ENCODE measurements around the gene CUL9.
A peak's percentile ranks its signal among the peaks of the same experiment; 100 is the strongest.
"Not testable (repeated sequence)": the region's sequence is repeated elsewhere in the genome, so short reads cannot be mapped to it uniquely, and the experiment has no call there.

Gene CUL9

DNA sequence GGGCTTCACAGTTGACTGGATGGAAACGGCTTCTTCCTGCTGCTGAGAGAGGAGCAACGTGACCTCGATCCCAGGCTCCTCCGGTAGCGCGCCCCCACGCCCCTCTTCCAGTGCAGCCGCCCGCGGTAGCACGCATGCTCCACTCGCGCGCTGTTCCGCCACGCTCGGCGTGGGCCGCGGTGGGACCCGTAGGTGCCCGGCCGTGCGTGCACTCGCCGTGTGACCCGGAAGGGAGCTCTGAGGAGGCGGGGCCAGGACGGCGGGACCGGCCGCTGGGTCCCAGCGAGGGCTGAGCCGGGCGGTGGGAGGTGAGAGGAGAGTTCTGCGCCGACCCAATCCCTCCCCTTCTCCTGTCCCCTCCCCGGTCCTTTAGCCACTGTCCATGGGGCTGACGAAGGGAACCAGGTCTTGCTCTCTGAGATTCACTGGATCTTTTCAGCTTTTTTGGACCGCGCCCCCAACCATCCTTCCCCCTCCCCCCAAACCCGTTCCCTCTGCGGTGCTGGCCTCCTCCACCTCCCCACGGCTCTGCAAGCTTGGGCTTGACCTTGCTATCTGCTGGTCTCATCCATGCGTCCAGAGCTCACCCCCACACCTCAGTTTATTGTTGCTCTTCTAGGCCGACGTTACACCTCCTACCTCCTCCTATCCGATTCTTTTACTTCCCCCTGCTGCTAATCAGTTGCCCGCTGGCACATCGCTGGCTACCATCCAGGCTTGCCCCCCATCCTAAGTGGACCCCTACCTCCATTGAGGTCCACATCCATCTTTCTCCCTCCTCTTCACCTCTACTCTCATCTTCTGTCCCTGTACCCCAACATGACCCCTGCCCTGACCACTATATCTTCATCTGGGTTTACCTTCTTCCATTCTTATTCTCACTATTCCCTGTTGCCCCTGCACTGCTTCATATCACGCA is at the start of gene CUL9:
TSS of gene CUL9 (plus strand) at position 255 of the 919 bp plus-strand sequence. CDS start 2,115 bp downstream, outside the sequence.
- DNase-seq = peak; percentile 87
- ATAC-seq = peak; percentile 95

DNA sequence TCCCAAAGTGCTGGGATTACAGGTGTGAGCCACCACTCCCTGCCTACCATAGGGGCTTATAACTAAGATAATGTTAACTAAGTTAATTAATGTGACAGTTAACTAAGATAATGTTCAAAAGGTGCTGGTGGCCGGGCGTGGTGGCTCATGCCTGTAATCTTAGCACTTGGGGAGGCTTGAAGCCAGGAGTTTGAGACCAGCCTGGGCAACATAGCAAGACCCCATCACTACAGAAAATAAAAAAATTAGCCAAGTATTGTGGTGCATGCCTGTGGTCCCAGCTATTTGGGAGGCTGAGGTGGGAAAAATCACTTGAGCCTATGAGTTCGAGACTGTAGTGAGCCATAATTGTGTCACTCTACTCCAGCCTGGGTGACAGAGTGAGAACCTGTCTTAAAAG is 43.7 kb upstream of the CUL9 start:
- DNase-seq (no peak), ATAC-seq (no peak)

DNA sequence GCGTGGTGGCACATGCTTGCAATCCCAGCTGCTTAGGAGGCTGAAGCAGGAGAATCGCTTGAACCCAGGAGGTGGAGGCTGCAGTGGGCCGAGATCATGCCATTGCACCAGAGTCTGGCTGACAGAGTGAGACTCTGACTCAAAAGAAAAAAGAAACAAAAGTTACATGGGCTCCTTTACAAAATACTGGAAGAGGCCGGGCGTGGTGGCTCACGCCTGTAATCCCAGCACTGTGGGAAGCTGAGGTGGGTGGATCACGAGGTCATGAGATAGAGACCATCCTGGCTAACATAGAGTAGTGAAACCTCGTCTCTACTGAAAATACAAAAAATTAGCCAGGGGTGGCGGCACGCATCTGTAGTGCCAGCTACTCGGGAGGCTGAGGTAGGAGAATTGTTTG is 42.0 kb upstream of the CUL9 start:
- ATAC-seq, DNase-seq: not testable (repeated sequence)

DNA sequence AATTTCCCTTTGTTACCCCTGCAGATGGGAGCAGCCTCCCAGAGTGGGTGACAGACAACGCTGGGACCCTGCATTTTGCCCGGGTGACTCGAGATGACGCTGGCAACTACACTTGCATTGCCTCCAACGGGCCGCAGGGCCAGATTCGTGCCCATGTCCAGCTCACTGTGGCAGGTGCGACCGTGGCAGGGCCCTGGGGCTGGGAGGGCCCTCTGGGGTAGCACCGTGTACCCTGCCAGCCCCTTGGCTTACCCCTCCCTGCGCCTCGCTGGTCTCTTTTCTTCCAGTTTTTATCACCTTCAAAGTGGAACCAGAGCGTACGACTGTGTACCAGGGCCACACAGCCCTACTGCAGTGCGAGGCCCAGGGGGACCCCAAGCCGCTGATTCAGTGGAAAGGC is 40.4 kb upstream of the CUL9 start:
- DNase-seq (no peak), ATAC-seq (no peak)

DNA sequence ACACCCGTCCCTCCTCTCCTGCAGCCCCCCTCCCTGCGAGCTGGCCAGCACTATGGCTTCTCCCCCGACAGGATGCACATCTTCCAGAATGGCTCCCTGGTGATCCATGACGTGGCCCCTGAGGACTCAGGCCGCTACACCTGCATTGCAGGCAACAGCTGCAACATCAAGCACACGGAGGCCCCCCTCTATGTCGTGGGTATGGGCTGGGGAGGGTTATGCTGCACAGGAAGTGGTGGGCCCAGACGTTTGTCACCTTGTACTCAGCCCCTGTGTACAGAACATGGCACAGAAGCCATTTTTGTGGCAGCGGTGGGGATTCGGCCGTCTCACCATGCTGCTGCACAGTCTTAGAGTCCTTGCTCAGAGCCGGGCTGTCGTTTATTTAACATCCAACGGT is 39.9 kb upstream of the CUL9 start:
- peak; percentile 33 for DNase-seq
- ATAC-seq = peak; percentile 39

DNA sequence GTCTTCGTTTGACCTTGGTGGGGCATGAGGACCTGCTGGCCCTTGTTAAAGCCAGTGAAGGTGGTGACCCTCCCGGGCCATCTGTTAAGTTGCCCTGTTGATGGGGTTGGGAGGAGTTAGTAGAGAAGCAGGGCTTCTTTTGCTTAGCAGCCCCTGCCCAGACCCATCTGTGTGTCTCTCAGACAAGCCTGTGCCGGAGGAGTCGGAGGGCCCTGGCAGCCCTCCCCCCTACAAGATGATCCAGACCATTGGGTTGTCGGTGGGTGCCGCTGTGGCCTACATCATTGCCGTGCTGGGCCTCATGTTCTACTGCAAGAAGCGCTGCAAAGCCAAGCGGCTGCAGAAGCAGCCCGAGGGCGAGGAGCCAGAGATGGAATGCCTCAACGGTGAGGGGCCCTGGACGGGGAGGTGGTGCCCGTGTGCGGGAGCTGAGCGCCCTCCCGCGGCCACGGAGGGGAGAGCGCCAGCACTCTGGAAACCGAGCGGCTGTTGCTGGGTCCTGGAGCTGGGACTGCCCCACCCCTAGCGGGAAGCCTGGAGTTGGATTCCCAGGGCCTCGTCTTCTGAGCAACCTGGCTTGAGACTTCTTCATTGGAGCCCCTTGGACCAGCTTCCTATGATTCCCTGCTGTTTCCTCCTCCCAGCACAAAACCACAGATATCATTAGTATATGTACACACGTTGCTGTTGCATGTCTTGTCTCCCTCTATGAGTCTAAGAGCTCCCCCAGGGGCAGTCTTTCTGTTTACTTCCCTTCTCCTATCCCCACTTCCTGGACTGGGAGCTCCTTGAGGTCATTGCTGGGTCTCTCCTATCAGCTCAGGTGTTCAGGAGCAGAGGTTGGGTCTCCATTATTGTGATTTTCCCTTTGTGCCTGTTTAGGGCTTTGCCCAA is 38.5 kb upstream of the CUL9 start:
- ATAC-seq (peak; percentile 94), DNase-seq (peak; percentile 86)

DNA sequence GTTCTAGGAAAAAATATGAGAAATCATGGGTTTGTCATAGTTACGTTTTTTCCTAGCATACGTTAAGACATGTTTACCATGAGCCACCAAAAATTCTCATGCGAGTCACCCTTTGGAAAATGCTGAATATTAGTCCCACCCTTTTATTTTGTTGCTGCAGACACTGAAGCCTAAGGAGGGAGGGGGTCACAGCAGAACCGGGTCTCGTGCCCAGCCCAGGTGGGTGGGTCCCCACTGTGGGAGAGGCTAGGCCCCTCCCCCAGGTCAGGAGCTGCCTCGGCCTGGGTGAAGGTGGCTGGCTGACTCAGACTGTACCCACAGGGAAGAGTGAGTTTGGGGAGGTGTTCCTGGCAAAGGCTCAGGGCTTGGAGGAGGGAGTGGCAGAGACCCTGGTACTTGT is 37.1 kb upstream of the CUL9 start:
- ATAC-seq (no peak), DNase-seq (no peak)

DNA sequence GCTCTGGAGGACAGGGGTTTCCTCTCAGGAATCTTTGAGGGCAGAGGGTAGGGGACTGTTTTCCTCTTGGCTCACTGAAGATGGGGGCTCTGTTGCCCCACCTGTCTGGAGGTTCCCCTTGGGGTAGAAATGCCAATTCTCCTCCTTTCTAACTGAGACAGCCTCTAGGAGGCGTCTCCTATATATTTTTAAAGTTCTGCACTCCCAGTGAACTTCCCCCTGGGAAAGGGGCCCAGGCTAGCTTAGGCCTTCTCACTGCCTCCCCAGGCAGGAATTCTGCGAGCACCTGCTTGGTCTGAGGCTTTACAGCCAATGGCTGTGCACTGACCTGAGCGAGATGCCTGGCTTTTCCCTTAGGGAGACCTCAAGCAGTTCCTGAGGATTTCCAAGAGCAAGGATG is 35.7 kb upstream of the CUL9 start:
- DNase-seq (no peak), ATAC-seq (no peak)

DNA sequence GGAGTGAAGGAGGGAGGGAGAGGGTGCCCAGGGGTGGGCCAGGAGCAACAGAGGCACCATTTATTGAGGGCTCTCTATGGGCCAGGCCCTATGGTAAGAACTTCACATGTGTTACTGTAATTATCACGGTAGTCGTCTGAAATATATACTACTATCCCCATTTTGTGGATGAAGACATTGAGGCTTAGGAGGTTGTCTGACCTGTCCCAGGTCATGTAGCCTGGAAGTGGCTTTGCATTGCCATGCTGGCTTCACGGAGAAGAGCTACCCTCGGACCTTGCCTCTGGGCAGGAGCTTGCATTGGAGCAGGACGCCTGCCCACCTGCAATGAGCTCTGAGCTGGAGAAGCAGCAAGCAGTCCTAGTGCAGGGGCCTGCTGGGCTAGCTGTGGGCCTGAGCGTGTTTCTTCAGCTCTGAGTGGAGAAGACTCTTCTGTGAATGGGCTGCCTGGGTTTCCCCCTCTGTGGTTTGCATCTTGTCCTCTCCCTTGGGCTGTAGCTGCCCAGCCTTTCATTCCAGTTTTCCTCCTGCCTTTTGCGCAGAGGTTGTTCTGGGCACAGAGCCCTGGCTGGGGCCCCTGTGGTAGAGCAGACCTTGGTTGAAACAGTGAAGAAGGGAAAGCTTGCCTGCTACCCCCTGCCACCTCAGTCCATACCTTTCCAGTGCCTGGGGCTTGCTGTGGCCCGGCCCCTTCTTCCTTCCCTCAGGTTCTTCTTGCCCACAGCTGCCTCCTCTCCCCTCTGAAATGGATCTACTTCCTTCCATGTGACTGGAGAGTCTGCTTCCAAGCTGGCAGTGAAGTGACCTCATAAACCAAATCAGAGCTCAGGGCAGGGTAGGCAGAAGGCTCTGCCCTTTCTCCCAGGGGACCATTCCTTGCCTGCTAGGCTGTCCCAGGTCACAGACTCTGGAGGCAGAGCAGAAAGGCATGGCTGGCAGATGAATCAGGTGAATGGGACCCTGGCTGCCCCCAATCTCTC is 35.0 kb upstream of the CUL9 start:
- ATAC-seq = no peak
- no peak for DNase-seq

DNA sequence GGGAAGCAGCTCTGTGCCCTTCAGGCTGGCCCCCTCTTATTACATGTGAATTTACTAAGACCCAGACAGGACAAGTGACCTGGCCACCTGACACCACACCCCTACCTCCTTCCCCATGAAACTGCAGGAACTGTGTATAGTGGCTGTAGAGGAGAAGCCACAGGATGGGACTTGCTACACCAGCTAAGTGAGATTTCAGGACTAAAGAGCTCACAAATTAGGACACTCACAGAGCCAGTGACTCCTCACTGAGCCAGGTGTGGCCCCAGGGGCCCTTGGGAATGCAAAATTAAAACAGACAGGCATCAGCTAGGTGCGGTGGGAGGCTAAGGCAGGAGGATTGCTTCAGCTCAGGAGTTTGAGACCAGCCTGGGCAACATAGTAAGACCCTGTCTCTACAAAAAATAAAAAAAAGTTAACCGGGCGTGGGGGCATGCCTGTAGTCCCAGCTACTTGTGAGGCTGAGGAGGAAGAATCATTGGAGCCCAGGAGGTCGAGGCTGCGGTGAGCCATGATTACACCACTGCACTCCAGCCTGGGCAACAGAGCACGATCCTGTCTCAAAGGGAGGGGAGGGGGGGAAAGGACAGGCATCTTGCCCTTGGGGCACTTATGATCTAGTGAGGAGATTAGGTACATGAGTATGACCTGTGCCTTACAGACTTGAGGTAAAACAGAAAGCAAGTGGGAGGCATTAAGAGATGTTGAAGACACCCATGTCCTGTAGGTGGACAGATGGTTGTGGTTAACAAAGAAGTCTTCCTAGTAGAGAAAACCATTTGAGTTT is 34.1 kb upstream of the CUL9 start:
- no peak for DNase-seq
- no peak for ATAC-seq

DNA sequence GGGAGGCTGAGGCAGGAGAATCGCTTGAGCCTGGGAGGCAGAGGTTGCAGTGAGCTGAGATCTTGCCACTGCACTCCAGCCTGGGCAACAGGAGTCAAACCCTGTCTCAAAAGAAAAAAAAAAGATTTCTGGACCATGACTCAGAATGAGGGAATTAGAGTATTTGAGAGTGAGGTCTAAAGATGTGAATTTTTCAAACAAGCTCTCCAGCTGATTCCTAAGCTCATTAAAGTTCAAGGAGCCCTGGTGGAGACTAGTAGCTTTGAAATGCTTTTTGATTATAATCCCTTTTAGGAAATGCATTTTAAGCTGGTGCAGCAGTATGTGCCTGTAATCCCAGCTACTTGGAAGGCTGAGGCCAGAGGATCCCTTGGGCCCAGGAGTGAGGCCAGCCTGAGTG is 32.7 kb upstream of the CUL9 start:
- DNase-seq = no peak
- ATAC-seq = no peak

DNA sequence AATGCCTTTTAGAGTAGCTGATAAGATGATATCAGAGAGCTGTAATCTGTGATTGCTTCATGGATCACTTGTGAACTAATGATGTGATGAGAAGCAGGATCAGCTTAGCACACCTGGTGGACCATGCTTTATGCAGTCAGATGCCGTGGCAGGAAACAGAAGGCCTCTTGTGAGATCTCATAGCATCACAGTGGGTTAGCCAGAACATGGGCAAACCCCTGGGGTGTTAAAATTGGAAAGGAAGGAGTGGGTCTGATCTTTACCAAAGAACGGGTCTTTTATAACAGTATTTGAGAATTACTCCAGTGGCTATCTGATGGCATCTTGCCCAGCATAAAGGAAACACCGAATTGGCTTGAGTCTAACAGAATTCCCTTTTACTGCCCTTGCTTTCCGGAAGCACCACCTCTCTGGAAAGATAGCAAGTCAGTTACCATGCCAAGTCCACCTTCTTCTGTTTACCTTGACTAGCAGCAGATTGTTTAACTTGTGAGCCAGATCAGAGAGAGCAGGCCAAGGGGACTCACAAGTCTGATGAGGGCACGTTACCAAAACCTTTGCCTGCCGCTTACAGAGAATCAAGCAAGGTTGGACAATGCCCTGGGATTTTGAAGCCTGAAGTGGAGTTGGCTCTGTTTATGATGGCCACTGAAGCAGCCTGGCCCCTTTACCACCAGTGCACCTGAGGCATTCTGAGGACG is 31.8 kb upstream of the CUL9 start:
- no peak for ATAC-seq
- DNase-seq = no peak

DNA sequence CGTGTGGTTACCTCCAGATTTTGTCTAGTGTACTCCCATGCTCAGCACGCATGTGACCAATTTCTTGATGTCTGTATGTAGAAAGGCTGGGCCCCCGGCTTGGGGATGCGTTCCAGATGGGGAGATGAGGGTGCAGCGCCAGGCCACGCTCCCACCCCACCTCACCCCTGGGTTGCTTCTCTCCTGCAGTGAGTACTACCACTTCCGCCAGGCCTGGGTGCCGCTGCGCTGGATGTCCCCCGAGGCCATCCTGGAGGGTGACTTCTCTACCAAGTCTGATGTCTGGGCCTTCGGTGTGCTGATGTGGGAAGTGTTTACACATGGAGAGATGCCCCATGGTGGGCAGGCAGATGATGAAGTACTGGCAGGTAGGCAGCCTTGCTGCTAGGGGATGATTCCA is 22.4 kb upstream of the CUL9 start:
- ATAC-seq = no peak

DNA sequence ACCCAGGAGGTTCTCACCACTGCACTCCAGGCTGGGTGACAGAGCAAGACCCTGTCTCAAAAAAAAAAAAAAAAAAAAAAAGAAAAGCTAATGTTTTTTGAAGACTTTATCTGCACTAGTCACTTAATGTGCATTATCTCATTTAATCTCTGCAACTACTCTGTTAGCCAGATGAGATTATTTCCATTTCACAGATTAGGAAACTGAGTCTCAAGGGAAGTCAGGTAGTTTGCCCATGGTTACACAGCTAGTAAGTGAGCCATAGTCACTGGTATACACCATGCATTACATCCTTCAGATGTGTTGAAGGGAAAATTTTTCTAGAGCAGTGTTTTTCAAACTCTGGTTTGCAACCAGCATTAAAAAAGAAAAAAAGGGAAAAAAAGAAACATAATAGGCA is 18.1 kb upstream of the CUL9 start:
- DNase-seq (no peak), ATAC-seq (no peak)

More for the DNA sequence above, 22.4 kb upstream of the CUL9 start:
- no peak for DNase-seq

DNA sequence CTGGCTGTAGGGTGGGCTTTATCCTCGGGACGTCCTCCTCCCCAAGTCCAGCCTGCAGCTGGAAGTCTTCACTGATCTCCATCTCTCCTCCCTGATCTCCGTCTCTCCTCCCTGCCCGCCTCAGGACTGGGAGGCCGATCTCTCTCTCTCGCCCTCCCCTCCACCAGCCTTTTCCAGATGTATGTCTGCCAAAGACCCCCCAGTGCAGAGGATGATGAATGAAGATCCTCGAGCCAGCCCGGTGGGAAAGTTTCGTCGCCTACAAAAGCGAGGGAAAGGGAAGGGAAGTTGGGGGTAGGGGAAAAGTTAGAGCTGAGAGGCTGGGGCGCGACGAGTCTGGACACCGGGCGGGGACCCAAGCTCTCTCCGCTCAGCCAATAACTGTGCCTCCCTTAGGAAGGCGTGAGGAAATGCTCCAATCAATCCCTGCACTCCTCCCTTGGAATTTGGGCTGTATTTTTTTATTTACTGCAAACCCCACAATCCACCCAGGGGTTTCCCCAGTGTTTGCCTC is 11.5 kb upstream of the CUL9 start:
- DNase-seq (no peak), ATAC-seq (no peak)

DNA sequence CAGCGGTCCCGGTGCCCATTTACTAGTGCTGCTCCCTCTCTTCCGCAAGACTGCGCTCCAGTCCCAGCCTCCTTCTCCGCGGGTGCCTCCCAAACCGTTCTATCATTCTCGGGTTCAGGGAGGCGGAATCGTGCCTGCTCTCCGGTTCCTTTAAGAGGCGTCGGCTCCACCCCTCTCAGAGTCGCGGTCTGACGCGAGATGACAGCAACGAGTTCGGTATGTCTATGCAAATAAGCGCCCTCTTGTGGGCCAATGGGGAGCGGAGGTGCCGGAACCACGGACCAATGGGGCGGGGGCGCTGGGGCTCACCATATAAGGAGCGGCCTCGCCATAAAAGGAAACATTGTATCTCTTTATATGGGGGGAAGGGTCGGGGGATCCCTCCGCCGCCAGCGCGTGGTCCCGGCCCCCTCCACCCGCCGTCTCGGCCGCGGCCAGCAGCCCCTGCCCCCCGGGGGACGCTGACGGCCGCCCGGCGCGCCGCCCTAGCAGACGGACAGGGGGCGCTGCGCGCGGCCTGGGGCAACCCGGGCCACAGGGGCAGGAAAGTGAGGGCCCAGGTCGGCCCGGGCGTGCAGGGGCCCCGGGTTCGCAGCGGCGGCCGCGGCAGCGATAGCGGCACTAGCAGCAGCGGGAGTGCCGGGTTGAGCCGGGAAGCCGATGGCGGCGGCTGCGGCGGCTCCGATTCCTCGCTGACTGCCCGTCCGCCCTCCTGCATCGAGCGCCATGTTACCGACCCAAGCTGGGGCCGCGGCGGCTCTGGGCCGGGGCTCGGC is 10.9 kb upstream of the CUL9 start, which contains the start of gene SRF:
TSS of gene SRF (plus strand) at position 339 of the 776 bp plus-strand sequence. CDS start at position 727, 388 bp downstream.
- DNase-seq (peak; percentile 98), ATAC-seq (peak; percentile 79)

DNA sequence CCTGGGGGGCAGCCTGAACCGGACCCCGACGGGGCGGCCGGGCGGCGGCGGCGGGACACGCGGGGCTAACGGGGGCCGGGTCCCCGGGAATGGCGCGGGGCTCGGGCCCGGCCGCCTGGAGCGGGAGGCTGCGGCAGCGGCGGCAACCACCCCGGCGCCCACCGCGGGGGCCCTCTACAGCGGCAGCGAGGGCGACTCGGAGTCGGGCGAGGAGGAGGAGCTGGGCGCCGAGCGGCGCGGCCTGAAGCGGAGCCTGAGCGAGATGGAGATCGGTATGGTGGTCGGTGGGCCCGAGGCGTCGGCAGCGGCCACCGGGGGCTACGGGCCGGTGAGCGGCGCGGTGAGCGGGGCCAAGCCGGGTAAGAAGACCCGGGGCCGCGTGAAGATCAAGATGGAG is 10.3 kb upstream of the CUL9 start:
- peak; percentile 50 for DNase-seq
- ATAC-seq = no peak

DNA sequence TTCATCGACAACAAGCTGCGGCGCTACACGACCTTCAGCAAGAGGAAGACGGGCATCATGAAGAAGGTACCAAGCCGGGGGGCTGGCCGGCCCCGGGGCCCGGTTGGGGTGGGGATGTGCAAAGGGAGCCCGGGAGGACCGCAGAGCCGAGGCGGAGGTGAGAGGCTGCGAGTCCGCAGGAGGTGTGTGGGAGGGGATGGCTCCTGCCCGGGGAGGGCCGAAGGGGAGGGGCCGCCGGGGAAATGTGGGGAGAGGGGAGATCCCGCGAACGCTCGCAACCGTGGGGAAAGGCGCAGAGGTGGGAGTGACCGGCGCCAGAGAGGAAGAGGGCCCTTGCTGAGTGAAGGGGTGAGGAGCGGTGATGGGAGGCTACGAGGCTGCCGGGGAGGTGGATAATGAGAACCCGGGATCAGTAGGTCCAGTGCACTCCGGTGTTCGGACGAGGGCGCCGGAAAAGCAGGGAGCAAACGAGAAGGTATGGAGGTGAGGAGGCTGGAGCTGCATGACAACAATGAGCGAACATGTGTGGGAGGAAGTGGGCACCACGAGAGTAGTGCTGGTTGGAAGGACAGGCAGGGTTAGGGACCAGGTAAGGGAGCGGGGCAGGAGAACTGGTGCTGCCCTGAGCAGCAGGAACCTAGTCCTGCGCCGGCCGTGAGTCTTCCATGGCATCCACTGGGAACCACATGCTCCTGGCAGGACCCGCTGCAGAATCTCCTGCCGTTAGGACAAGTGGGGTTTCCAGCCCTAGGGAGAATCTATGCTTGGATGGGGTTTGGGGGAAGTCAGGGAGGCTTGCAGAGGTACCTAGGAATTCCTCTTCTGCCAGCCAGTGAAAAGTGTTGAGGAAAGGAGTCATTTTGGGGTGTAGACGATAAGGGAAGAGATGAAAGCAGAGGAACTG is 9.6 kb upstream of the CUL9 start:
- no peak for ATAC-seq
- DNase-seq = peak; percentile 69

Data from stimulated activated naive CD8-positive, alpha-beta T cell treated with anti-CD3 and anti-CD28 coated beads, Interleukin-15, Interleukin-2, amounts not matched to agents 100 U/mL and 50 U/mL, for 24 hours (primary cell).